Endometrial microvascular endothelial cells (primary cell): ENCODE measurements around the gene KLLN. TPM values are rescaled to one million over a fixed set of nuclear protein-coding genes. Genes with fewer than 3 reads are reported as not detected.
"Not testable (repeated sequence)": the region's sequence is repeated elsewhere in the genome, so short reads cannot be mapped to it uniquely, and the experiment has no call there.

Experiments used
- in situ Hi-C: cut with HindIII; loops from 2 replicates; pipeline ENCODE4 v1.10.0; 2017; ENCODE audit warnings: low sequenced_read_pairs, low pct_unique_long_range_greater_than_20kb; ENCODE audit errors: inconsistent ontology term
- total RNA-seq: library from RNA; depleted of rRNA; stranded (reverse); fragments of >200 nt; gene quantifications from one replicate; pipeline ENCODE4 v1.2.3, GENCODE V29; 2015; ENCODE audit errors: inconsistent ontology term

Gene KLLN
- total RNA-seq = 0.46 TPM

GRCh38 chr10:87863053-87863943 is at the start of gene KLLN, which contains the start of gene PTEN:
TSS of gene KLLN (minus strand) at chr10:87863533. CDS start at chr10:87862487, 1,046 bp downstream.
TSS of gene PTEN (plus strand) at chr10:87863625. CDS start at chr10:87864470, 845 bp downstream.
- in situ Hi-C loops = loop anchor here (25.0 kb wide), 2 partner anchors 99 to 374 kb away; no protein-coding TSS in a partner anchor

- in situ Hi-C loops = not testable (repeated sequence)
Observed at GRCh38 chr10:87903396-87903795, 40.1 kb upstream of the KLLN start.

- in situ Hi-C loops = not testable (repeated sequence)
Observed at GRCh38 chr10:87897957-87898356, 34.6 kb upstream of the KLLN start.

- in situ Hi-C loops = no loop called here
Observed at GRCh38 chr10:87896216-87896615, 32.9 kb upstream of the KLLN start.

- in situ Hi-C loops = no loop called here
Observed at GRCh38 chr10:87895430-87895829, 32.1 kb upstream of the KLLN start.

- in situ Hi-C loops = no loop called here
Observed at GRCh38 chr10:87887548-87888289, 24.4 kb upstream of the KLLN start.

- in situ Hi-C loops = no loop called here
Observed at GRCh38 chr10:87887146-87887545, 23.8 kb upstream of the KLLN start.

- in situ Hi-C loops = no loop called here
Observed at GRCh38 chr10:87886635-87887034, 23.3 kb upstream of the KLLN start.

- in situ Hi-C loops = no loop called here
Observed at GRCh38 chr10:87882555-87883294, 19.4 kb upstream of the KLLN start.

GRCh38 chr10:87881373-87882059 is 18.2 kb upstream of the KLLN start:
- in situ Hi-C loops = not testable (repeated sequence)

- in situ Hi-C loops = no loop called here
Observed at GRCh38 chr10:87880336-87880735, 17.0 kb upstream of the KLLN start.

GRCh38 chr10:87878664-87879459 is 15.5 kb upstream of the KLLN start:
- in situ Hi-C loops = no loop called here

GRCh38 chr10:87875929-87876571 is 12.7 kb upstream of the KLLN start:
- in situ Hi-C loops = no loop called here

- in situ Hi-C loops = loop anchor here (25.0 kb wide), 2 partner anchors 89 to 364 kb away; no protein-coding TSS in a partner anchor
Observed at GRCh38 chr10:87873656-87874055, 10.3 kb upstream of the KLLN start.

GRCh38 chr10:87872828-87873227 is 9.5 kb upstream of the KLLN start:
- in situ Hi-C loops = loop anchor here (25.0 kb wide), 2 partner anchors 89 to 364 kb away; no protein-coding TSS in a partner anchor

GRCh38 chr10:87869773-87870551 is 6.6 kb upstream of the KLLN start:
- in situ Hi-C loops = loop anchor here (25.0 kb wide), 2 partner anchors 92 to 367 kb away; no protein-coding TSS in a partner anchor
